HG03159 (cell line): ENCODE measurements around the gene FADS2.

ENCODE experiments used
- ATAC-seq: cut with Tn5 transposase; IDR thresholded peaks from one replicate; pipeline ENCODE4 v1.9.1; 2021; ENCODE audit warnings: mild to moderate bottlenecking, moderate library complexity; ENCODE audit not compliant: unreplicated experiment

Gene FADS2

DNA sequence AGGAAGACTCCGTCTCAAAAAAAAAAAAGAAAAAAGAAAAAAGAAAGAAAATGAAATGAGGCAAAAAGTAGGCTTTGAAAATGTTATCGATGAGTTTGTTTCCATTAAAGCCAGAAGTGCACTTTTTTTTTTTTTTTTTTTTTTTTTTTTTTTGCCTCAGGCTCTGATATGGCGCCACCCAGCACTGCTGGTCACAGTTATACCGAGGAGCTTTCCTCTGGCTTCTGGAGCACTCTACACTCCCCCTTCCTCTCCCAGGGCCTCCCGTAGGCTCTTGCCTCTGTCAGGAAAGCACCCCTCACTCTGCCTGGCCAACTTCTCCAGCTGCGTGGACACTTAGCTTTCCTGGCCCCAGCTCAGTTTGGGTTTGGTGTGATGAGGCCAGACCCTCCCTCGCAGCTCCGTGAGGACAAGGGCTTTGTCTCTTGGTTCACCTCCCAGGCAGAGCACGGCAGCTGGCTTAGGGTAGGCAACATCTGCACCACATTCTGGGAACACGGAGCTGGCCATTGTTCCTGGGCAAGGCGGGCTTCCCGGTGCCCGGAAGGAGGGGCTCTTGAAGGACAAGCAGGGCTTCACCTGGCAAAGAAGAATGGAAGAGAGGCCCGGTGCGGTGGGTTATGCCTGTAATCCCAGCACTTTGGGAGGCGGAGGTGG lies 16.9 kb downstream of the FADS2 start:
- ATAC-seq = no peak

GRCh38 chr11:61846362-61847020 lies 18.4 kb downstream of the FADS2 start:
- no peak for ATAC-seq

DNA sequence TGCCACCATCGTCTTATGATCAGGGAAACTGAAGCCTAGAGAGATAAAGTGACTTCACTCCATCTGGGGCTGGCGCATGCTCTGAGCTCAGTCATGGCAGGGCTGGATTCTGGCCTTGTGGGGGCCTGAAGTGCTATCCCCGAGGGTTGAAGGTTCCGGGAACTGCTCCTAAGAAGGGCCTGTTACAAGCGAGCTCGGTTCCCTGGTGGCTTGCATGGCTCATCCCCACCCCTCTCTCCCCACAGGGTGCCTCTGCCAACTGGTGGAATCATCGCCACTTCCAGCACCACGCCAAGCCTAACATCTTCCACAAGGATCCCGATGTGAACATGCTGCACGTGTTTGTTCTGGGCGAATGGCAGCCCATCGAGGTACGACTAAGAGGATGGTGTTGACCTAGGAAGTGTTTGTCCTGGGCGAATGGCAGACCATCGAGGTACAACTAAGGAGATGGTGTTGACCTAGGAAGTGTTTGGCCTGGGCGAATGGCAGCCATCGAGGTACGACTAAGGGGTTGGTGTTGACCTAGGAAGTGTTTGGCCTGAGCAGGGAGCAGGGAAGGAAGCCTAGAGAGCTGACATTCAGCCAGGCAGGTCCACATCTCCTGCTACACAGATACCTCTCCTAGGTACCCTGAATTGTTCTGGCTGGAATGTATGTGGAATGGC lies 19.9 kb downstream of the FADS2 start:
- no peak for ATAC-seq

DNA sequence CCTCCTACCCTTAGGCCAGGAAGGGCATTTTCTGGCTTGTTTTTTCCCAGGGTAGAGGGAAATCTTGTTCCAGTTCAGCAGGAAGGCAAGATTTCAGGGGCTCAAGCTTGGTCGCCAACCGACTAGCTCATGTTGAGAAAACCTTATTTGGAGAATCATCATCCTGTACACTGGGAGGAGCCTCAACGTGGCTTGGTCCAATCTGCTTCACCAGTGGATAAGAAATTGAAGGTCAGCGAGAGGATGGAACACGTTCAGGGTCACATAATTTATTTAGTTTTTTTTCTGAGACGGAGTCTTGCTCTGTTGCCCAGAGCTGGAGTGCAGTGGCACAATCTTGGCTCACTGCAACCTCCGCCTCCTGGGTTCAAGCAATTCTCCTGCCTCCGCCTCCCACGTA lies 20.5 kb downstream of the FADS2 start:
- ATAC-seq = no peak

DNA sequence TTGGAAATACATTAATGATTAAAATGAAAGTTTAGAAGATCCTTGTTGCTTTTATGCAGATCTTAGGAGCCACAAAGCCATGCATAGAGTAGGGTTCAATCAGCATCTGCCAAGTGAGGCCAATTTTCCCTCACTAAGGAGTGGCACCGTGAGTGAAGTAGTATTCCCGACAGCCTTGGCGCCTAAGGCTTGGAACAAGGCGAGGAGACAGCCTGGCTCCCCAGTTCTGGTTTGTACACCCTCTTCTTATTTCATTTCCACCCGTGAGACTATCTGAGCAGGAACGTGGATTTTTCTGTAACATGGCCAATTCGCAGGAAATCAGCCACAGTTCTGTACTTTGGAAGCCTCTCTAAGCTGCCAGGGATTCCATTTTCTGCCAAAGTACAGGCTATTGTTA lies 22.6 kb downstream of the FADS2 start:
- ATAC-seq = no peak

DNA sequence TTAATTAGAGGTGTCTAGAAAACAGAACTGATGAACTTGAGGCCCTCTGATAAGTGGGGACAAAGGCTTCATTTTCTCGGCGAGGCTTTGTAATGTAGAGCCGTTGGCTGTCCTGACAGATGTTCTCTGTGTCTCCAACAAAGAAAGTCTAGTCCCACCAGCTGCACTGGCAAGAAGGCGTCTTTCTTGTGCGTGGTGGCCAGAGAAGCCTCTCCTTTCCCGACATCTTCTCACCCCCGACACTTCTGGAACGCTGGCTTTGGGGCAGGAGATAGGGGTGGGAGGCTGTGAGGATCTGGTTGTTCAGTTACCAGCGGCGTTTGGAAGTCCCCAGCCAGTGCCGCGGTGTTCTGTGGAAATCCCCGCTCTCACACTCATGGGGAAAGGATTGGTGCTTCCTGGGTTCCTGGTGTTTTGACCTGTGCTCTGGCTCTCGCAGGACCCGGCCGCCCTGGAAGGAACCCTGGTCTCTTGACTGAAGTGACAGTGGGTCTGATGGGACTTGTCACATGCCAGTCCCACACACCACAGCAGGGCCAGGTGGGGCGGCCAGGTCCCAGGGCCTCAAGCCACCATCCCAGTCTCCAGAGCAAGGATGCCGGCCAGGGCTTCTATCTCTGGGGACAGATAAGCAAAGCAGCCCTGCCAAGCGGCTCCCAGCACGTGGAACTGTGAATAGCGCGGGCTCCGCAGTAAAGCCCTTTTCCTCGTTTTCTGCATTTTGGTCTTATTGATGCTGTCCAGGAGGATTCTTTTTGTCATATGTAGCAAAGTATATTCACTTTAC lies 23.2 kb downstream of the FADS2 start:
- ATAC-seq = no peak

DNA sequence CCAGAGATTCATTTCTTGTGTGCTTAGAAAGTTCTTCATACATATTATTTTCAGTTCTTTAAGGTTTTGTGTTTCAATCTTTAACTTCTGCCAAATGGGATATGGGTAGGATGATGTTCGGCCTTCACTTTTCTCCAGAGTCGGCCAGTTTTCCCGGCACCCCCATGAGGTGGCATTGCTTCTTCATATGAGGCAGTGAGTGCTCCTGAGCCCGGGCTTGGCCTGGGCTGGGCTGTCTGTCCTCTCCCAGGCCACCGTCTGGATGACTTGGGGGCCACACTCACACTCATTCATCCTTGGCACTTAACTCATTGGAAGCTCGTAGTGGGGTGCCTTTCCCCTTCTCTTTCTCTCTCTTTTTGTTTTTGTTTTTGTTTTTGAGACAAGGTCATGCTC lies 23.8 kb downstream of the FADS2 start:
- no peak for ATAC-seq

GRCh38 chr11:61853698-61854169 lies 25.6 kb downstream of the FADS2 start:
- ATAC-seq = no peak

GRCh38 chr11:61854206-61854895 lies 26.3 kb downstream of the FADS2 start:
- no peak for ATAC-seq

DNA sequence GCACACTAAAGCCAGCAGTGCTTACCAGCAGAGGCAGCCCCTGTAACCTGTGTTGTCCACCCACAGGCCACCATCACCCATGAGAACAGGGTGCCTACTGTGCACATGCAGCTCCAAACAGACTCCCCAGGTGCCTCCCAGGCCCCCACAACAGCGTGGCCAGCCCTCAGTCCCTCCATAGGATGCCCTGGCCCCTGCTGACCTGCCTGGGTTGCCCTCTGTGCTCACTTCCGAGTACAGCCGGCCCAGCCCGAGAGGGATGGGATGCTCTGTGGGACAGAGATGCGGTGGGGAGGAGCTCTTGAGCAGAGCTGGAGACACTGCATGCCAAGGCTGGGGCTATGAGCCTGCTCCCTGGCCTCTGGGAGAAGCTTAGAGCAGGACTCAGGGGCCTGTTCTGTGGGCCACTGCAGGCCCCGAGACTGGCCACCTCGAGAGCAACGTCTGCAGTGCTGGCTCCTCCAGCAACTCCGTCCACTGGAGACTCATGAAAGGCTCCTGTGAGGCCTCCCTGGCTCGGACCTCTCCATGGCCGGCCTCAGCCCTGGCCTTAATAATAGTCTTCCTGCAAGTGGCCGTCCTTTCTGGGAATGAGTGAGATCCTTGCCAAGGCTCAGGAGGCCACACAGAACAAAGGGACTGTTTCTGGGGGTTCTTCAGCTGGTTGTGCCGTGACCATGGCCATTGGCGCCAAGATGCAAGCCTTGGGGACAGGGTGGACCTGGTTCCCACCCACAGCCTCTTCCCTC lies 27.0 kb downstream of the FADS2 start:
- no peak for ATAC-seq

DNA sequence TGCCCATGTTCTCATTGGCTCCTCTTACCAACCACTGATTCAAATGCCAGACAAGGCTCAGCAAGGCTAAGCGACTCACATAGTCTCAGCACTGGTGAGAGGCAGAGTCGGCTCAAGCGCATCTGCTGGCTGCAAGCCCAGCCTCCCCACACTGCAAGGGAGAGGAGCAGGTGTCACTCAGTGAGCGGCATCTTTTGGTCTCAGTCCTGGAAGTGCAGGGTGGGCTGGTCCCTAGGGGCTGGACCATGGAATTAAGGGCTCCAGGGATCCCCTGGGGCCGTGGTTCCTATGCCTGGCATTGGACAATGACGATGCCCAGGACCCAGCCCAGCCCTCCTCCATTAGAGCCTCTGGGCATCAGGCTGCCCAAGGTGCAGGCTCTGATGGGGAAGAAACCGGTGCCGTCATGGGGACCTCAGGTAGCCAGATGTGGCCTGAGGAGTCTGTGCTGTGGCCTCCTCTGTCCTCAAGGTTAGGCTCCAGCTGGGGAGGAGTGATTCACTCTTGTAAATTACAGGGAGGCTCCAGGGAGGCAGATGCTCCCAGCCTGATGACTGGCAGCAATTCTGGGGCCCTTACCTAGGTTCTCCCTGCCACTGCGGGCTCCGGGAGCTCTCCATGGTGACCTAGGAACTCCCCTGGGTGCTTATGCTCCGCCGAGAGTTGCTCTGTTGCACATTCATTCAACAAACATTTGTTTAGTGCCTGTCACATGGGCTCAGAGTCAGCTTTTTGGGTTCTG lies 28.0 kb downstream of the FADS2 start:
- ATAC-seq = no peak

DNA sequence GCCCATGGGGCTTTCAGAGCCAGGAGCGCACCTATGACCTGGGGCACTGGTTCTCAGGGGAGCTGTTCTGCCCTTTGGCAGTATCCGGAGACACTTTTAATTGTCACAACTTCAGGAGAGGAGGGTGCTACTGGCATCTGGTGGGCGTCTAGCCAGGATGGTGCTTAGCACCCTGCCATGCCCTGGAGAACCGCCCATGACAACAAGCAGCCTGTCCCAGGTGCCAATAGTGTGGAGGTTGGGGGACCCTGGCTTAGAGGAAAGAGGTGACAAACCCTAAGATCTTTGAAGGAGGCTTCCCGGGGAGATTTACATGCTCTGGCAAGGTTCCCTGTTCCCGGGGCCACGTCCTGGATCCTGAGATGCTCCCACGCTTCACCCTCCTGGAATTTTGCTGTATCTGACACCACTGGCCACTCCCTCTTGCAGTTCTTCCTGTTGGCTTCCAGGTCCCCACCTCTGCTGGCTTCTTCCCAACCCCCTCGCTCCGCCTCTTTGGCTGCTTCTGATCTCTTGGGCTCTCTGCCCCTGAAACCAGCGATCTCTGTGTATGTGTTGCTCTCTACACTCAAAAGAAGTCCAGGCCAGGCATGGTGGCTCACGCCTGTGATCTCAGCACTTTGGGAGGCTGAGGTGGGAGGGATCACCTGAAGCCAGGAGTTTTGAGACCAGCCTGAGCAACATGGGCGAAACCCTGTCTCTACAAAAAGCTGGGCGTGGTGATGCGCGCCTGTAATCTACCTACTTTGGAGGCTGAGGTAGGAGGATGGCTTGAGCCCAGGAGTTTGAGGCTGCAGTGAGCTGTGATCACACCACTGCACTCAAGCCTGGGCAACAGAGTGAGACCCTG lies 32.2 kb downstream of the FADS2 start:
- ATAC-seq = no peak

- ATAC-seq = no peak
Observed at GRCh38 chr11:61861634-61862033, 33.5 kb downstream of the FADS2 start.

DNA sequence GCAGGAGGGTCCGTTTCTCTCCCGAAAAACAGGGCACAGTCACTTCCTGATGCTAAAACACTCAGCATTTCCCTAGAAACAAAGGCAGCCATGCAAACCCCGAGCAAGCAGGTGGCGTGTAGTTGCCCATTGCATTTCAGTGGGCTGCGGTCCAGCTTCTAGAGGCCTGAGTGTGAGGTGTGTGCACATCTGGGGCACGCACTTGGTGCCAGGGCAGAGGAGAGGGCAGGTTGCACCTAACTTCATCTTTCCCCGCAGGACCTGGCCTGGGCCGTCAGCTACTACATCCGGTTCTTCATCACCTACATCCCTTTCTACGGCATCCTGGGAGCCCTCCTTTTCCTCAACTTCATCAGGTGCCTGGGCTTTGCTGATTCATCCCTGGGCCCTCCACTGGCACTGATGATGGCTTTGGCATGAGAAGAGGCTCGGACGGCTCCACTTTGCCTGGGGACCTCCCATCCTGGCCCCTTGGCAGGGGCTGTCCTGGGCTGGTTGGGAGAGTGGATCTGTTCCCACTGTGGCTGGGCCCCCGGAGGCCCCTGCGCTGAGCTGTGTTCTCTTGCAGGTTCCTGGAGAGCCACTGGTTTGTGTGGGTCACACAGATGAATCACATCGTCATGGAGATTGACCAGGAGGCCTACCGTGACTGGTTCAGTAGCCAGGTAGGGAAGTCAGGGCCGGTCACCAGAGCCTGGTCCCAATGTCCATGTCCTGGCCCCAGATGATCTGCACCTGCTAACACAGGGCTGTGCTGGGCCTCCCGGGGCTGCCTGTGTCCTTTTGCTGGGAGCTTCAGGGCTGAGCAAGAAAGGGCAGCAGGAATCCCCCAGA lies 34.8 kb downstream of the FADS2 start:
- no peak for ATAC-seq

DNA sequence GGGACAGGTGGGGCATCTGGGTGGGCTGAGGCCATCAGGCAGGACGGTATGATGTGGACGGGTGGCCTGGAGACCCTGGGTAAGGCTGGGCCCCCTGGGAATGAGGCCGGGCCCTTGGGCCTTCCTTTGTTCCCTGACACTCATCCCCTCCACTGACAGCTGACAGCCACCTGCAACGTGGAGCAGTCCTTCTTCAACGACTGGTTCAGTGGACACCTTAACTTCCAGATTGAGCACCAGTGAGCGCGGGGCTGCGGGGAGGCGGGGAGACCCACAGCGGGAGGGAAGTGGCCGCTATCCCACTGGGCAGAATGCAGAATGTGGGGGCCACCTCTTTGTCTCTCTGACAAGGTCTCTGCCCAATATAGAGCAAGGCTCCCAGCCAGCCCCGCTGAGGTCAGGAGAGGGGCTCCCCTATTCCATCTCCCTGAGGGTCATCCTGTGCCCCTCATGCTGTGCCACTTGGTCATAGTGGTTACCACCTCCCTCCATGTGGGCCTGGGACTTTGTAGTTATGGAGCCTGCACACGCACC lies 35.5 kb downstream of the FADS2 start:
- no peak for ATAC-seq

GRCh38 chr11:61864814-61865775 lies 37.0 kb downstream of the FADS2 start:
- no peak for ATAC-seq
